ENCODE data around the gene MEIOSIN. TPM values are rescaled to one million over a fixed set of nuclear protein-coding genes. Genes with fewer than 3 reads are reported as not detected.
A peak's percentile ranks its signal among the peaks of the same experiment; 100 is the strongest.

Gene MEIOSIN
- total RNA-seq, 5 donors from 2014 or later (not counting 1 experiment from before 2014, with no cell fraction given): not detected

GRCh38 chr19:45693106-45693788, 40.0 kb upstream of the MEIOSIN start:
- peaks cover 22% of the 10 kb centered on the region for H3K36me3 Mint-ChIP-seq
- WGBS (ENCODE audit: insufficient coverage): 0% methylated on average over 6 of the region's 22 CpGs
- peak overlapping the region; percentile 83 to 97 for H3K4me3 ChIP-seq (ENCODE audit: control insufficient read depth in 1 of 2, extremely low read depth in 1 of 2, low read length in 1 of 2)
- H3K27me3 Mint-ChIP-seq: no peaks in the 10 kb centered on the region
- ATAC-seq (replicated peaks in 1 of 4) (no peak), DNase-seq (peak; percentile 30 to 82 (median 66))
- H3K4me1 Mint-ChIP-seq: peaks cover 16 to 27% (median 24%) of the 10 kb centered on the region in 3 donors
- no peaks in the 10 kb centered on the region for H3K9me3 ChIP-seq
- no peaks in the 10 kb centered on the region for H3K9me3 Mint-ChIP-seq
- peak overlapping the region; percentile 77 to 87 for H3K27ac Mint-ChIP-seq
- H3K36me3 ChIP-seq (ENCODE audit: control insufficient read depth in 2 of 2, extremely low read depth in 1 of 2, insufficient read depth in 1 of 2, low read length in 1 of 2): peaks cover 6 to 25% of the 10 kb centered on the region in 2 donors
- H3K27me3 ChIP-seq (replicated peaks in 1 of 2; ENCODE audit: control insufficient read depth in 2 of 2, extremely low read depth in 1 of 2, insufficient read depth in 2 of 2, low read length in 1 of 2): no peaks in the 10 kb centered on the region
- POLR2A ChIA-PET: interaction anchor here (0.6 to 1.2 kb wide), 3 partner anchors 38 to 224 kb away, joined by 3 to 5 read pairs (median 4); partner anchors contain the start of gene FBXO46 (in 1 of the 2)
- CTCF ChIA-PET: interaction anchor here (0.6 to 2.7 kb wide), 15 partner anchors 9 to 135 kb away, joined by 3 to 30 read pairs (median 4); partner anchors contain the start of genes FBXO46 (in 1 of the 2) and SIX5 (in 1 of the 2)
- H3K27ac ChIP-seq (ENCODE audit: low read length): peak overlapping the region; percentile 92
- H3K4me1 ChIP-seq (ENCODE audit: control insufficient read depth in 1 of 2, extremely low read depth in 1 of 2, insufficient read depth in 2 of 2, low read length in 2 of 2): peaks cover 8 to 29% of the 10 kb centered on the region in 2 experiments
- peak overlapping the region; percentile 94 to 97 (median 96) for H3K4me3 Mint-ChIP-seq

GRCh38 chr19:45701676-45702075, 31.6 kb upstream of the MEIOSIN start:
- H3K36me3 Mint-ChIP-seq: peaks cover 12% of the 10 kb centered on the region
- no peak for DNase-seq
- H3K4me3 Mint-ChIP-seq: no peak overlapping the region
- H3K27me3 Mint-ChIP-seq: no peaks in the 10 kb centered on the region
- peaks cover 0 to under 1% of the 10 kb centered on the region in 2 experiments for H3K4me1 ChIP-seq (ENCODE audit: control insufficient read depth in 1 of 2, extremely low read depth in 1 of 2, insufficient read depth in 2 of 2, low read length in 2 of 2)
- POLR2A ChIA-PET: no interaction called here
- ATAC-seq (replicated peaks in 1 of 4): no peak
- CTCF ChIA-PET: interaction anchor here in 1 of 2 donors (0.6 kb wide), 1 partner anchor 493 kb away, joined by 3 read pairs; no protein-coding TSS in a partner anchor
- no peak overlapping the region for H3K27ac Mint-ChIP-seq
- H3K36me3 ChIP-seq (ENCODE audit: control insufficient read depth in 2 of 2, extremely low read depth in 1 of 2, insufficient read depth in 1 of 2, low read length in 1 of 2): peaks cover 10 to 19% of the 10 kb centered on the region in 2 donors
- peaks cover 0 to 5% (median 0%) of the 10 kb centered on the region in 3 donors for H3K4me1 Mint-ChIP-seq
- H3K9me3 ChIP-seq: no peaks in the 10 kb centered on the region
- no peaks in the 10 kb centered on the region for H3K9me3 Mint-ChIP-seq
- 80% methylated on average over 1 of the region's 7 CpGs for WGBS (ENCODE audit: insufficient coverage)
- no peaks in the 10 kb centered on the region for H3K27me3 ChIP-seq (replicated peaks in 1 of 2; ENCODE audit: control insufficient read depth in 2 of 2, extremely low read depth in 1 of 2, insufficient read depth in 2 of 2, low read length in 1 of 2)
- no peak overlapping the region for H3K4me3 ChIP-seq (ENCODE audit: control insufficient read depth in 1 of 2, extremely low read depth in 1 of 2, low read length in 1 of 2)
- no peak overlapping the region for H3K27ac ChIP-seq (ENCODE audit: low read length)

- DNase-seq: no peak
- Mint-ChIP-seq H3K4me3 (no peak overlapping the region), H3K27ac (no peak overlapping the region), H3K9me3 (no peaks in the 10 kb centered on the region), H3K27me3 (no peaks in the 10 kb centered on the region), H3K36me3 (peaks cover 13% of the 10 kb centered on the region), H3K4me1 (peaks cover 5 to 8% (median 7%) of the 10 kb centered on the region in 3 donors)
- H3K27me3 ChIP-seq (replicated peaks in 1 of 2; ENCODE audit: control insufficient read depth in 2 of 2, extremely low read depth in 1 of 2, insufficient read depth in 2 of 2, low read length in 1 of 2): no peaks in the 10 kb centered on the region
- no peak overlapping the region for H3K27ac ChIP-seq (ENCODE audit: low read length)
- no peak overlapping the region for H3K4me3 ChIP-seq (ENCODE audit: control insufficient read depth in 1 of 2, extremely low read depth in 1 of 2, low read length in 1 of 2)
- H3K9me3 ChIP-seq: no peaks in the 10 kb centered on the region
- ATAC-seq (replicated peaks in 1 of 4): no peak
- CTCF ChIA-PET: no interaction called here
- 98% methylated on average over 7 of the region's 9 CpGs for WGBS (ENCODE audit: insufficient coverage)
- H3K4me1 ChIP-seq (ENCODE audit: control insufficient read depth in 1 of 2, extremely low read depth in 1 of 2, insufficient read depth in 2 of 2, low read length in 2 of 2): peaks cover 0 to 5% of the 10 kb centered on the region in 2 experiments
- peaks cover 13 to 20% of the 10 kb centered on the region in 2 donors for H3K36me3 ChIP-seq (ENCODE audit: control insufficient read depth in 2 of 2, extremely low read depth in 1 of 2, insufficient read depth in 1 of 2, low read length in 1 of 2)
- POLR2A ChIA-PET: no interaction called here
These were observed 28.1 kb upstream of the MEIOSIN start for GRCh38 chr19:45705115-45705514.

- ATAC-seq (replicated peaks in 1 of 4) (no peak), DNase-seq (no peak)
- Mint-ChIP-seq H3K4me3 (no peak overlapping the region), H3K27me3 (no peaks in the 10 kb centered on the region), H3K36me3 (peaks cover 18% of the 10 kb centered on the region), H3K4me1 (peaks cover 12 to 14% (median 12%) of the 10 kb centered on the region in 3 donors), H3K9me3 (no peaks in the 10 kb centered on the region), H3K27ac (no peak overlapping the region)
- no peaks in the 10 kb centered on the region for H3K27me3 ChIP-seq (replicated peaks in 1 of 2; ENCODE audit: control insufficient read depth in 2 of 2, extremely low read depth in 1 of 2, insufficient read depth in 2 of 2, low read length in 1 of 2)
- H3K27ac ChIP-seq (ENCODE audit: low read length): no peak overlapping the region
- ChIA-PET POLR2A (interaction anchor here in 1 of 2 donors (0.6 kb wide), 1 partner anchor 10 kb away, joined by 6 read pairs; no protein-coding TSS in a partner anchor), CTCF (interaction anchor here in 1 of 2 donors (2.6 kb wide), 1 partner anchor 13 kb away, joined by 9 read pairs; the partner anchor contains the start of gene QPCTL)
- H3K4me1 ChIP-seq (ENCODE audit: control insufficient read depth in 1 of 2, extremely low read depth in 1 of 2, insufficient read depth in 2 of 2, low read length in 2 of 2): peaks cover 0 to 5% of the 10 kb centered on the region in 2 experiments
- no peak overlapping the region for H3K4me3 ChIP-seq (ENCODE audit: control insufficient read depth in 1 of 2, extremely low read depth in 1 of 2, low read length in 1 of 2)
- 94% methylated on average over 5 of the region's 12 CpGs for WGBS (ENCODE audit: insufficient coverage)
- H3K36me3 ChIP-seq (ENCODE audit: control insufficient read depth in 2 of 2, extremely low read depth in 1 of 2, insufficient read depth in 1 of 2, low read length in 1 of 2): peaks cover 16 to 20% of the 10 kb centered on the region in 2 donors
- H3K9me3 ChIP-seq: no peaks in the 10 kb centered on the region
These were observed 27.4 kb upstream of the MEIOSIN start for GRCh38 chr19:45705710-45706415.

- Histone ChIP-seq H3K9me3 (no peaks in the 10 kb centered on the region), H3K27ac (ENCODE audit: low read length) (no peak overlapping the region), H3K36me3 (ENCODE audit: control insufficient read depth in 2 of 2, extremely low read depth in 1 of 2, insufficient read depth in 1 of 2, low read length in 1 of 2) (peaks cover 19 to 31% of the 10 kb centered on the region in 2 donors), H3K27me3 (replicated peaks in 1 of 2; ENCODE audit: control insufficient read depth in 2 of 2, extremely low read depth in 1 of 2, insufficient read depth in 2 of 2, low read length in 1 of 2) (no peaks in the 10 kb centered on the region), H3K4me1 (ENCODE audit: control insufficient read depth in 1 of 2, extremely low read depth in 1 of 2, insufficient read depth in 2 of 2, low read length in 2 of 2) (peaks cover 0 to 14% of the 10 kb centered on the region in 2 experiments), H3K4me3 (ENCODE audit: control insufficient read depth in 1 of 2, extremely low read depth in 1 of 2, low read length in 1 of 2) (no peak overlapping the region)
- CTCF ChIA-PET: interaction anchor here in 1 of 2 donors (0.5 kb wide), 1 partner anchor 48 kb away, joined by 3 read pairs; no protein-coding TSS in a partner anchor
- no peaks in the 10 kb centered on the region for H3K9me3 Mint-ChIP-seq
- POLR2A ChIA-PET: interaction anchor here (0.6 to 0.7 kb wide), 2 partner anchors 127 to 215 kb away, joined by 4 to 5 read pairs; no protein-coding TSS in a partner anchor
- peak overlapping the region in 1 of 2 donors; percentile 78 for H3K27ac Mint-ChIP-seq
- 60% methylated on average over 1 of the region's 10 CpGs for WGBS (ENCODE audit: insufficient coverage)
- no peak overlapping the region for H3K4me3 Mint-ChIP-seq
- no peak for DNase-seq
- peaks cover 25 to 31% (median 28%) of the 10 kb centered on the region in 3 donors for H3K4me1 Mint-ChIP-seq
- ATAC-seq (replicated peaks in 1 of 4): no peak
- H3K36me3 Mint-ChIP-seq: peaks cover 14% of the 10 kb centered on the region
- no peaks in the 10 kb centered on the region for H3K27me3 Mint-ChIP-seq
These were observed 22.7 kb upstream of the MEIOSIN start for GRCh38 chr19:45710356-45711130.
